GM12875 (cell line): ENCODE data around the gene SAMD14.

ENCODE experiments used
- H3K4me3 ChIP-seq: one replicate; pipeline ENCODE4 v1.5.1; 2011; ENCODE audit warnings: low read depth, low read length, control low read depth
- TF ChIP-seq, protein P1 (sequence below): IDR thresholded peaks from 2 replicates; pipeline ENCODE4 v1.5.1; 2011; ENCODE audit warnings: low read depth, mild to moderate bottlenecking, control low read depth, inconsistent platforms, low read length, moderate library complexity, borderline replicate concordance; ENCODE audit not compliant: insufficient read depth

SAMD14 gene

DNA sequence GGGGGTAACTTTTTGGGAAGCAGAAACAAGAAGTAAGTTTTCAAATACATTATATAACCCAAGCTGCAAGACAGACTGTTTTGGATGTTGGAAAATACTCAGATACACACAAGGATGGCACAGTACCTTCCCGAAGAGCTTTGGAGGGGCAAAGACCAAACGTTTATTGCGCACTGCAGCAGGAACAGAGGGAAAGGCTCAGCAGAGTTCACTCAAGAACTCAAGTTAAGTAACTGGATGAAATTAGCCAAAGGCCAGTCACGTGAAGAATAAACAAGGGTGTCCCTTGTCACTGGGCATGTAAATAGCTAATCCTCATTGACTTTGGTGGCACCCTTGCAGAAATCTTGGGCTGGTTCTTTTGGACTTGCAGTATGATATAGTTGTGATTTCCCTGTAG is 32.0 kb downstream of the SAMD14 start:
- no peak overlapping the region for H3K4me3 ChIP-seq
- TF ChIP-seq, protein P1, sequence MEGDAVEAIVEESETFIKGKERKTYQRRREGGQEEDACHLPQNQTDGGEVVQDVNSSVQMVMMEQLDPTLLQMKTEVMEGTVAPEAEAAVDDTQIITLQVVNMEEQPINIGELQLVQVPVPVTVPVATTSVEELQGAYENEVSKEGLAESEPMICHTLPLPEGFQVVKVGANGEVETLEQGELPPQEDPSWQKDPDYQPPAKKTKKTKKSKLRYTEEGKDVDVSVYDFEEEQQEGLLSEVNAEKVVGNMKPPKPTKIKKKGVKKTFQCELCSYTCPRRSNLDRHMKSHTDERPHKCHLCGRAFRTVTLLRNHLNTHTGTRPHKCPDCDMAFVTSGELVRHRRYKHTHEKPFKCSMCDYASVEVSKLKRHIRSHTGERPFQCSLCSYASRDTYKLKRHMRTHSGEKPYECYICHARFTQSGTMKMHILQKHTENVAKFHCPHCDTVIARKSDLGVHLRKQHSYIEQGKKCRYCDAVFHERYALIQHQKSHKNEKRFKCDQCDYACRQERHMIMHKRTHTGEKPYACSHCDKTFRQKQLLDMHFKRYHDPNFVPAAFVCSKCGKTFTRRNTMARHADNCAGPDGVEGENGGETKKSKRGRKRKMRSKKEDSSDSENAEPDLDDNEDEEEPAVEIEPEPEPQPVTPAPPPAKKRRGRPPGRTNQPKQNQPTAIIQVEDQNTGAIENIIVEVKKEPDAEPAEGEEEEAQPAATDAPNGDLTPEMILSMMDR, result no peak

DNA sequence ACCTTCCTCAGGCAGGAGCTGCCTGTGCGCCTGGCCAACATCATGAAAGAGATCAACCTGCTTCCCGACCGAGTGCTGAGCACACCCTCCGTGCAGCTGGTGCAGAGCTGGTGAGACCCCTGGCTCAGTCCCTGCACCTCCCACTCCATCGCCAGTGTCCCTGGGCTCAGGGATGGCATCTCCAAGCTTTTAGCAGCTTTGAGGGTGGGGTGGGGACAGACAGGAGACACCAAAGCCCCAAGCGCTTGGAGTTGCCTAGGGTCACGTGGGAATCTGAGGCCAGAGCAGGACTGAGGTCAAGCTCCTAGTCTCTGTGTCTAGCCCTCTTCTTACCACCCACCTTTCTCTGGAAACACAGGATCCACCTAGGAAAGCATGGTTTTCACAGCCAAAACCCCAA is 32.5 kb downstream of the SAMD14 start:
- TF ChIP-seq, protein P1, result no peak
- no peak overlapping the region for H3K4me3 ChIP-seq

DNA sequence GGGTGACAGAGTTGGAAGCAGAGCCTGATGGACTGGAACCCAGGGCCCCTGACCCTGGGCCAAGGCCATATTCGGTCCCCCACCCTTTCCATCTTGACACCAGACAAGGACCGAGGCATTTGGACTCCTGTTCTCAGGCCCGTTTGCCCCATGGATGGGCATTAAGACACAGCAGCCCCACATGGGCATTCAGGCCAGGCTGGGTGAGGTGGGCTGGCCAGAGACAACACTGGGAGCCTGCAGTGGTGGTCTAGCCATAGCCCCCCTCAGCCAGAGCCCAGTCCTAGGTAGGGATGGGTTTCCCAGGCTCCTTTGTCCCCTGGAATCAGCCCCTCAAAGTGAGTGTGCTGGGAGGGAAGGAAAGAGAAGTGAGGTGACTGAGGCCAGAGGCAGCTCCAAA is 33.2 kb downstream of the SAMD14 start:
- TF ChIP-seq, protein P1, result no peak
- H3K4me3 ChIP-seq, result no peak overlapping the region

DNA sequence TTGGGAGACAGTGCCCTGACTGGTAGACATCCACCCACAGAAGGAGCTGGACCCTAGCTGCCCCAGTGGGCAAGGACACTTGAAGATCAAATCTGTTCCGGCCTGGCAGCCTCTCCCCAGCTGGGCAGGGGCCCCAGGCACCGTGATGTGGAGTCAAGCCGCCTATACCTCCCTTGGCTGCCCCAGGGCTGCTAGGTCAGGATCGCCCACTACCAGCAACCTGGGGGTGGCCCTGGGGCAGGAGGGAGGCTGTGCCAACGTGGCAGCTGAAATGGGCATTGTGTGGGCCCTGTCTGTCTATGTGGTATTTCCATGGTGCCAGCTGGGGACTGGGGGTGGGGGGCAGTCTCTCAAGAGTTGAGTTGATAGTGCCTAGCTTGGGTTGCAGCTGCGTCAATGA is 33.9 kb downstream of the SAMD14 start:
- H3K4me3 ChIP-seq, result no peak overlapping the region
- TF ChIP-seq, protein P1, result no peak

DNA sequence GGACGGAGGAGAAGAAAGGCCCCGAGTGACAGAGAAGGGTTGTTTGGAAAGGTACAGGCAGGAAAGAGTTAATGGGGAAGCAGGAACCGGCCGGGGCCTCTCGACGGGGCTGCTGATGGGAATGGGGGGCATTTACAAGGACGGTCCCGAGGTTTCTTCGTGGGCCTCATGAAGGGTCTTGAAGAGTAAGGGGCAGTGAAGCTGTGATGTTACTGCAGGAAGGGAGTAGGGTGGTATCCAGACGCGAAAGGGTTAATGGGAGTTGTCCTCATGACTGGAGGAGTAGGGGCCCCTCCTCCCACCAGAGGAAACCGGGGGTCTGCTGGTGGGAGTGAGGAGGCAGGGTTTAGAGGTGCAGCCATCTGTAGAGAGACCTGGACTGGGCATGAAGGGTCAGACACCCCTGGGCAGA is 34.3 kb downstream of the SAMD14 start:
- peak overlapping the region; percentile 67 for H3K4me3 ChIP-seq
- TF ChIP-seq, protein P1, result no peak

DNA sequence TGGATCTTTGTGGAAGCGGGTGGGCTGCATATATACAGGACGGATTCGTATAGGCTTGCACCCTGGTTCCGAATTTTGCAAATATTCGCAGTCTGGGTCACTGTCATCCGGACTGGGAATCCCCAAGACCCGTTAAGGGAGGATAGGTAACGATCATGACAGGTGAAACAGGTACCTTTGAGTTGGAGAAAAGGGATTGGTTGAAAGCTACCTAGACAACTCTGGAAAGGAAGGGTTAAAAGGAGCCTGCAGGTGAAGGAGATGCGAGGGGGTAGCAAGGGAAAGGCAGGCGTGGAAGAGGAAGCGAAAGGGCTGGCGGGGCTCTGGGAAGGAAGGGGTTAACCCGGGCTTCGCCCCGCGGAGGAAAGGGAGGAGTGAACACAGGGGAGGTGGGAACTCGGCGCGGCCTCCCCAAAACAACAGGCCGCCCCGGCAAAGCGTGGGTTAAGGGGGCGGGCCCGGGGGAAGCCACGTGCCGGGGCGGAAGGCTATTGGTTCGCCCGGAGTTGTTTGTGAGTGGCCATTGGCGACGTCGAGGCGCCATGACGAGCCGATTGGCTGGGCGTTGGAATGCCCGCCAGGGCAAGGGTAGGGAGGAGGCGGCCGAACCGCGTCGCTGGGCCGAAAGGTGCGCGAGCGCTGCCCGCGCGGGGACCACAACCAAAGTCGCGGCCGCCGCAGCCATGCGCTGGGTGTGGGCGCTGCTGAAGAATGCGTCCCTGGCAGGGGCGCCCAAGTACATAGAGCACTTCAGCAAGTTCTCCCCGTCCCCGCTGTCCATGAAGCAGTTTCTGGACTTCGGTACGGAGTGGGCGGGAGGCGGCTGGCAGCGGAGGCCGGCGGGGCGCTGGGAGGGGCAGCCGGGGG is 35.0 kb downstream of the SAMD14 start, which contains the start of gene PDK2:
PDK2 (plus strand) TSS at position 599 of the 867 bp plus-strand sequence; CDS start at position 684, 85 bp downstream.
- TF ChIP-seq, protein P1, result no peak
- peak within 1 kb of the TSS; percentile 67 for H3K4me3 ChIP-seq

DNA sequence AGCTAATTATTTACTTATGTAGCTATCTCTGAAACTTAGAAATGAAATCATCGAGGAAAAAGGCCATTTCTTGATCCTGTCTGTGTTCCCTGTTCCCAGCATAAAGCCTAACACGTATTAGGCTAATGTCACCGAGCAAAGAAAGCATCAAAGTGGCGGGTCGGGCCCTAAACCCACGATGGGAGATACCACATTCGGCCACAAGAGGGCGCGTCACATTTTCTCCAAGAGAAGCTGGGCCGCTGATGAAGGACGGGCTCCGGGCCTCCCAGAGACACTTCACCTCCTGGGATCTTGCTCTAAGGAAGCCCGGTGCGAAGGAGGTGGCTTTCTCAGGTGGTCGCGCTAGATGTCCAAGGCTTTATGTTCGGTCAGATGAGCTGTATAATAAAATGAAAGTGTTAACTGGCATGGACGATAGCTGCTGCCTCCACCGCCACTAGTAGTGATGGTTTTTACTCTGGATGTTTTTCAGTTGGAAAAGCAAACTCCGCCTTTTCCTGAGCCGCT is 35.7 kb downstream of the SAMD14 start:
- peak overlapping the region; percentile 43 for H3K4me3 ChIP-seq
- TF ChIP-seq, protein P1, result peak; percentile 78
